ENCODE data around the gene HASPIN. TPM values are rescaled to one million over a fixed set of nuclear protein-coding genes. Genes with fewer than 3 reads are reported as not detected.

HASPIN gene
- total RNA-seq, 2 donors from 2014 or later, result 14.7 to 24.6 TPM

DNA sequence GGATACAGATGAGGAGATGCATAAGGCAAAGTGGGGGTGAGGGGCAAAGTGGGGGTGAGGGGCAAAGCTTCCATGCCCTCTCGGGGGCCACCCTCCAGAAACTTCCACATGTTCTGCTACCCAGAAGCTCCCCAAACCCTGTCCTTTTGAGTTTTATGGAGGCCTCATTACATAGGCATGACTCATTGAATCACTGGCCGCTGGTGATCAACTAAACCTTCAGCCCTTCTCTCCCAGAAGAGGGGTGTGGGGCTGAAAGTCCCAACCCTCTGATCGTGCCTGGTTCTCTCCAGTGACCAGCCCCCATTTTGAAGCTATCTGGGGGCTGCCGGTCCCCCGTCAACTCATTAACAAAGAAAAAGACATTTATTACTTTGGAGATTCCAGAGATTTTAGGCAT lies 49.8 kb downstream of the HASPIN start:
- H3K4me3 Mint-ChIP-seq, result no peak overlapping the region
- DNase-seq, result no peak
- Histone ChIP-seq H3K4me1 (ENCODE audit: control insufficient read depth, insufficient read depth, low read length) (no peaks in the 10 kb centered on the region), H3K9ac (ENCODE audit: extremely low read depth, low read length, poor library complexity, severe bottlenecking) (no peak overlapping the region), H3K27me3 (ENCODE audit: control insufficient read depth, insufficient read depth, low read length, poor library complexity, severe bottlenecking) (no peaks in the 10 kb centered on the region), H3K9me3 (ENCODE audit: control insufficient read depth, low read length) (no peaks in the 10 kb centered on the region), H3K4me3 (ENCODE audit: low read length) (no peak overlapping the region), H3K27ac (ENCODE audit: low read depth, low read length) (no peak overlapping the region), H3K36me3 (ENCODE audit: control insufficient read depth, insufficient read depth, low read length) (no peaks in the 10 kb centered on the region)
- no peak overlapping the region for H3K27ac Mint-ChIP-seq
- peaks cover 3% of the 10 kb centered on the region for H3K4me1 Mint-ChIP-seq
- TF ChIP-seq, protein P1, sequence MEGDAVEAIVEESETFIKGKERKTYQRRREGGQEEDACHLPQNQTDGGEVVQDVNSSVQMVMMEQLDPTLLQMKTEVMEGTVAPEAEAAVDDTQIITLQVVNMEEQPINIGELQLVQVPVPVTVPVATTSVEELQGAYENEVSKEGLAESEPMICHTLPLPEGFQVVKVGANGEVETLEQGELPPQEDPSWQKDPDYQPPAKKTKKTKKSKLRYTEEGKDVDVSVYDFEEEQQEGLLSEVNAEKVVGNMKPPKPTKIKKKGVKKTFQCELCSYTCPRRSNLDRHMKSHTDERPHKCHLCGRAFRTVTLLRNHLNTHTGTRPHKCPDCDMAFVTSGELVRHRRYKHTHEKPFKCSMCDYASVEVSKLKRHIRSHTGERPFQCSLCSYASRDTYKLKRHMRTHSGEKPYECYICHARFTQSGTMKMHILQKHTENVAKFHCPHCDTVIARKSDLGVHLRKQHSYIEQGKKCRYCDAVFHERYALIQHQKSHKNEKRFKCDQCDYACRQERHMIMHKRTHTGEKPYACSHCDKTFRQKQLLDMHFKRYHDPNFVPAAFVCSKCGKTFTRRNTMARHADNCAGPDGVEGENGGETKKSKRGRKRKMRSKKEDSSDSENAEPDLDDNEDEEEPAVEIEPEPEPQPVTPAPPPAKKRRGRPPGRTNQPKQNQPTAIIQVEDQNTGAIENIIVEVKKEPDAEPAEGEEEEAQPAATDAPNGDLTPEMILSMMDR (conservative IDR thresholded peaks at IDR 0.05), result no peak
- H3K9me3 Mint-ChIP-seq, result peaks cover 1% of the 10 kb centered on the region
- no peaks in the 10 kb centered on the region for H3K36me3 Mint-ChIP-seq (ENCODE audit: low read depth)
- WGBS, 2 experiments (ENCODE audit: insufficient coverage in 1 of 2, insufficient read length in 1 of 2), result 74 to 81% methylated on average over 5 of the region's 5 CpGs
- H3K27me3 Mint-ChIP-seq (ENCODE audit: insufficient read depth), result no peaks in the 10 kb centered on the region

DNA sequence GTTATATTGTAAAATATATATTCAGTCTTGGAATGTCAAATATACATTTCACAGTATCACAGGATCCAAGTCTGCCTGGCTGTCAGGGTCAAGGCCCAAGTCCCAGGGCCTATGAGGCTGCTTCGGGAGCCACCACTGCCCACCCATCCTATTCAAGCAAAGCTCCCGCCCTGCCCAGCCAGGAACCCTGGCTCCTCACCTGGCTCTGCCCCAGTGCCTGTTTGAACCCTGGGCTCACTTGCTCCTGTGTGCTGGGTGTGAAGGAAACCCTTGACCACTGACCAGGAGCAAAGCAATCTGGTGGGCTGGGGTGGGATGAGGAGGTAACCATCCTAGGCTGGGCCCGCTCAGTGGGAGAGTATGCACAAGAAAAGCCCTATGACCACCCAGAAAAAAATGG lies 50.3 kb downstream of the HASPIN start:
- no peaks in the 10 kb centered on the region for H3K9me3 ChIP-seq (ENCODE audit: control insufficient read depth, low read length)
- no peaks in the 10 kb centered on the region for H3K9me3 Mint-ChIP-seq
- no peak overlapping the region for H3K9ac ChIP-seq (ENCODE audit: extremely low read depth, low read length, poor library complexity, severe bottlenecking)
- H3K27ac ChIP-seq (ENCODE audit: low read depth, low read length), result no peak overlapping the region
- no peaks in the 10 kb centered on the region for H3K36me3 ChIP-seq (ENCODE audit: control insufficient read depth, insufficient read depth, low read length)
- peaks cover 2% of the 10 kb centered on the region for H3K4me1 Mint-ChIP-seq
- TF ChIP-seq, protein P1 (conservative IDR thresholded peaks at IDR 0.05), result no peak
- H3K27me3 Mint-ChIP-seq (ENCODE audit: insufficient read depth), result no peaks in the 10 kb centered on the region
- no peak for DNase-seq
- H3K27ac Mint-ChIP-seq, result no peak overlapping the region
- no peak overlapping the region for H3K4me3 ChIP-seq (ENCODE audit: low read length)
- H3K4me3 Mint-ChIP-seq, result no peak overlapping the region
- no peaks in the 10 kb centered on the region for H3K36me3 Mint-ChIP-seq (ENCODE audit: low read depth)
- no peaks in the 10 kb centered on the region for H3K27me3 ChIP-seq (ENCODE audit: control insufficient read depth, insufficient read depth, low read length, poor library complexity, severe bottlenecking)
- whole genome bisulfite sequencing, 2 experiments (ENCODE audit: insufficient coverage in 1 of 2, insufficient read length in 1 of 2), result 93 to 100% methylated on average over 1 to 3 of the region's 3 CpGs
- H3K4me1 ChIP-seq (ENCODE audit: control insufficient read depth, insufficient read depth, low read length), result no peaks in the 10 kb centered on the region

Other genes starting within 250 kb of the HASPIN start
- gene ASPA, start 247.9 kb upstream of the HASPIN start, total RNA-seq, result not detected
- gene TRPV3, start 166.1 kb upstream of the HASPIN start, total RNA-seq, result 10 to 100 TPM in 1 of 2 donors, 1 to 10 TPM in 1; 6.2 to 11.3 TPM
- 1 to 10 TPM; 8.0 to 9.2 TPM for gene TRPV1, start 114.5 kb upstream of the HASPIN start, total RNA-seq
- 10 to 100 TPM; 35.2 to 46.4 TPM for gene SHPK, start 87.7 kb upstream of the HASPIN start, total RNA-seq
- gene CTNS, start 87.1 kb upstream of the HASPIN start, total RNA-seq, result 10 to 100 TPM; 17.2 to 18.8 TPM
- gene TAX1BP3, start 55.3 kb upstream of the HASPIN start, total RNA-seq, result 10 to 100 TPM; 69.6 to 86.8 TPM
- gene EMC6, start 55.1 kb upstream of the HASPIN start, total RNA-seq, result 10 to 100 TPM; 59.4 to 69.5 TPM
- under 1 TPM; 0.46 to 0.57 TPM for gene P2RX5, start 27.7 kb upstream of the HASPIN start, total RNA-seq
- gene ITGAE, start 77.3 kb downstream of the HASPIN start, total RNA-seq, result 10 to 100 TPM; 21.8 to 34.3 TPM
- gene NCBP3, start 122.3 kb downstream of the HASPIN start, total RNA-seq, result 10 to 100 TPM; 74.5 to 75.9 TPM
- gene CAMKK1, start 169.2 kb downstream of the HASPIN start, total RNA-seq, result 1 to 10 TPM; 3.8 to 6.3 TPM
- not detected for gene P2RX1, start 192.6 kb downstream of the HASPIN start, total RNA-seq
- gene ATP2A3, start 240.5 kb downstream of the HASPIN start, total RNA-seq, result 1 to 10 TPM; 1.4 to 3.7 TPM

Data from endodermal cell (in vitro differentiated cells).